GM18526 (cell line): ENCODE measurements around the gene RHOT2.

Source experiments
- POLR2A ChIP-seq: IDR thresholded peaks from 3 replicates; pipeline ENCODE4 v1.6.1; 2011; ENCODE audit not compliant: insufficient read length; ENCODE audit errors: extremely low read depth

RHOT2 gene

DNA sequence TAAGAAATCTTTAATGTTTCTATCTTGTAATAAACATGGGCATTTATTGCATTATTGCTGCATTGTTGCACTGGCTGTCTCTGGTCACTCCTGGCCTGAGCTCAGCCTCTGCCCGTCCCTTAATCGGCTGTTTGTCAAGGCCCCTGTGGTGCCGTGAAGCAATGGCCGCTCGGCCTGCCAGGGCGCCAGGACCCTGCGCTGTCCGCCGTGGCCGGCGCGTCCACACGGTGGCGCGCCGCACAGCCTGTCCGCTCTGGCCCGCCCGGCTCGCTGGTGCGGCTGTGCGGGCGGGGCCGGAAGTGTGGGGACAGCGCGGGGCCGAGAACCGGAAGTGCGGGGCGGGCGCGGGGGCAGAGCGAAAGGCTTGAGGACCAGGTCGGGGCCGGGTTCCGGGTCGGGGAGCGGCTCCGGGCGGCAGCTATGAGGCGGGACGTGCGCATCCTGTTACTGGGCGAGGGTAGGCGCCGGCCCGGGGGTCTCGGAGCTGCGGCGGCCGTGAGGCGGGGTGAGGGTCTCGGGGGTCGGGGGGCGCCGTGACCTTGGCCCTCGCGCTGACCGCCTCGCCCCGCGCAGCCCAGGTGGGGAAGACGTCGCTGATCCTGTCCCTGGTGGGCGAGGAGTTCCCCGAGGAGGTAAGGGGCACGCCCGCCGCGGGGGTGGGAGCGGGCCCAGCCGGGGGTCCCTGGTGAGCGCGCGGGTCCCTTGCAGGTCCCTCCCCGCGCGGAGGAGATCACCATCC, at the start of gene RHOT2:
Gene RHOT2, plus strand, starts transcription at position 353 of the 739 bp plus-strand sequence. Its CDS starts 68 bp downstream, at position 421.
- TF ChIP-seq POLR2A = peak; percentile 91

GRCh38 chr16:619476-620100, 48.3 kb upstream of the RHOT2 start:
- TF ChIP-seq POLR2A = no peak

- no peak for TF ChIP-seq POLR2A
Observed at GRCh38 chr16:620700-621525, 47.0 kb upstream of the RHOT2 start.

DNA sequence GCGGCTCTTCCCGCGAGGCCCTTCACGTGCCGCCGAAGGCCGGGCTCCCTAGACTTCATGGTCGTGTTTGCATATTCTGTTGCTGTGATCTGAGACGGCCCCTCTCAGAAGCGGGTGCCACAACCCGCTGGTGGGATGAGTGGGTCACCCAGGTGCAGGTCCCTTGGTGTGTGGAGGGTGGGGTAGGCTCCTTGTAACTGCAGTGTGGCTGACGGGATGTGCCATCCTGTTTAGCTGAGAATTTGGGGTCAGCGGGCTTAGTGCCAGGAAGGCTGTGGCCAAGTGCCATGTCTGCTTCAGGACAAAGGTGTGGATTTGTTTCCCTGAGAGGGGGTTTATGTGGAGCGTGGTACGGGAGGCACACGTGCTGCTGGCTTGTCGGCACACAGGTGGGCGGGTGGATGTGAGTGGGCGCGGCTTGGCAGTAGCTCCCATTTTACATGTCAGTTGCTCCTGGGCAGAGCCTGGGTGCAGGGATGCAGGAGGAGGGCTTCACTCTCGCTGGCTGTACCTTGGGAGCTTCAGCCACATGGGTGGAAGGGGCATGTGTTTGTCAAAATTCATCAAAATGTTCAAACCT, 46.3 kb upstream of the RHOT2 start:
- no peak for TF ChIP-seq POLR2A

DNA sequence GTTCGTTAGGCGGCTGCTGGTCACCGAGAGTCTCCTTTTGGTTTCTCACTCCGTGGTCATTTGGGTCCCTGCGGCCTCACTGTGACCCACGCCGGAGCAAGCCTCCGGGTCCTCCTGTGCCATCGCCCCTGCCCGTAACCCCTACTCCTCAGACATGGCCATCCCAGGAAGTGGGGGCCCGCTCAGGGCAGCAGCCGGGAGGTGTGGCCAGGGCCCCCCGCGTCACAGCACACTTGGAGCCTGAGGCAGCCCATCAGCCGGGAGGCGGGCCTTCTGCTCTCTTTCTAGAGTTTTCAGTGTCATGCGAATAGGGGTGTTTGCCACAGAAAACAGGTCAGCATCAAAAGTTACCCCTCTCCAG, 45.0 kb upstream of the RHOT2 start:
- TF ChIP-seq POLR2A = no peak

- TF ChIP-seq POLR2A = no peak
Observed at GRCh38 chr16:624526-625070, 43.3 kb upstream of the RHOT2 start.

GRCh38 chr16:625117-625976, 42.6 kb upstream of the RHOT2 start:
- no peak for TF ChIP-seq POLR2A

- no peak for TF ChIP-seq POLR2A
Observed at GRCh38 chr16:625977-626765, 41.8 kb upstream of the RHOT2 start.

- no peak for TF ChIP-seq POLR2A
Observed at GRCh38 chr16:626787-627453, 41.0 kb upstream of the RHOT2 start.

DNA sequence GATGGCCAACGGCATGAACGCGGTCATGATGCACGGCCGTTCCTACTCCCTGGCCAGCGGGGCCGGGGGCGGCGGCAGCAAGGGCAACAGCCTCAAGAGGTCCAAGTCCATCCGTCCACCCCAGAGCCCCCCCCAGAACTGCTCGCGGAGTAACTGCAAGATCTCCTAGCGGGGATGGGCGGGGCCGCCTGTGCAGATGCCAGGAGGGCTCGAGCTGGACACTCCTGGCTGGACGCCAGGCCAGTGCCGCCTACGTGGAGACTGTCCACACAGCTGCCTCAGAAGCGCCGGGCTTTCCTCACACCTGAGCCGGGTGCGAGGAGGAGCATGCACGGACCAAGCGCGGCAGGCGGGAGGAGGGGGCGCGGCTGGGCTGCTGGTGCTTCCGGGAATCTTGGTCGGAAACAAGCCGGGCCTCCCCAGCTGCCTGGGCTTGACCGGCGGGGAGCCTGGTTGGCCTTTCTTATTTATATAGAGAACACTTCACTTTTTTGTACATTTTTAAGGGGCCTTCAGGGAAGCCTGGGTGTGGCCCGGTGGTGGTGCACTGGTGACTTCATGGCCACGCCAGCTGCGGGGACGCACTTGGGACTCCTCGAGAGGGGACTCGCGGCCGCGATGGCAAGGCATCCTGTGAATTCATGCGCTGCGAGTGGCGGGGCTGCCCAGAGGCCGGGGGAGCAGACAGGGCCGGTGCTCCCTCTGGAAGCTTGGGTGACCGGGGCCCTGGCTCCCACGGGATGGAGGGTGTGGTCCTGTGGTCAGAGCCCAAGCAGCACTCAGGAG, 40.3 kb upstream of the RHOT2 start:
- no peak for TF ChIP-seq POLR2A

- TF ChIP-seq POLR2A = no peak
Observed at GRCh38 chr16:628321-629061, 39.4 kb upstream of the RHOT2 start.

DNA sequence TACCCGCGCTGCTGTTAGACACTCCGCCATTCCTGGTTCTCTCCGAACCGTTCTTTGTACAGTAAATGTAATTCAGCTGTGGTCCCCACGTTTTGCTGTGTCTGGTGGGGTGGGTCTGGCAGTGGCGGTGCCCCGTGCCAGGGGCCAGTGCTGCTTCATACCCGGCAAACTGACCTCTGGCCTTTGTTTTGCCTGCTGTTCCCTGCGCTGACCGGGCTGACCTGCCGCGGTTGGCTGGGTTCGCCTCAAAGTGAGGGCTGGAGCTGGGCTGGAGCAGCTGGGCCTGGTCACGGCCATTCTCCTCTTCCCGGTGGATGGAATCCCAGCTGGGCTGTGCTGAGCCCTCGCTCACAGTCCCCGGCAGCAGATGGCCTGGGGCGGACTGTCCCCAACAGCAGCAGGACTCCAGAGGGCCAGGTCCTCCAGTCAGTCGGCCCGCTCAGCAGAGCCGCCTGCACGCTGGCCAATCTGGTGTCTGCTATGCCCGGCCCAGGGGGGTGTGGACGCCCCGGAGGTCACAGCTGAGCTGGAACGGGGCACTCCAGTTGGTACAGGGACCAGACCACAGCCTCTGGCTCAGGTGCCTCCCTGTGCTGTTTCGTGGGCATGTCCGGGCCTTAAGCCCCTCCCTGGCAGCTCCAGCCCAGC, 38.6 kb upstream of the RHOT2 start:
- no peak for TF ChIP-seq POLR2A
